DOHH2 (cell line): Measurements from ENCODE around the gene SNHG17.

Experiments used
- EZH2phosphoT487 ChIP-seq: fragments of 200-600 bp; sonication (generic); IDR thresholded peaks from 2 replicates; pipeline ENCODE4 v1.6.1; 2017; ENCODE audit warnings: borderline replicate concordance, mild to moderate bottlenecking, antibody characterized with exemption, low read length, moderate library complexity, mixed read lengths
- TF ChIP-seq, protein P1 (sequence below): fragments of 200-600 bp; sonication (generic); IDR thresholded peaks from one replicate; pipeline ENCODE4 v1.5.1; 2014; ENCODE audit warnings: antibody characterized with exemption, mild to moderate bottlenecking, low read depth, low read length; ENCODE audit not compliant: poor library complexity, severe bottlenecking

GRCh38 chr20:38386851-38387250 lies 48.3 kb downstream of the SNHG17 start:
- TF ChIP-seq, protein P1, sequence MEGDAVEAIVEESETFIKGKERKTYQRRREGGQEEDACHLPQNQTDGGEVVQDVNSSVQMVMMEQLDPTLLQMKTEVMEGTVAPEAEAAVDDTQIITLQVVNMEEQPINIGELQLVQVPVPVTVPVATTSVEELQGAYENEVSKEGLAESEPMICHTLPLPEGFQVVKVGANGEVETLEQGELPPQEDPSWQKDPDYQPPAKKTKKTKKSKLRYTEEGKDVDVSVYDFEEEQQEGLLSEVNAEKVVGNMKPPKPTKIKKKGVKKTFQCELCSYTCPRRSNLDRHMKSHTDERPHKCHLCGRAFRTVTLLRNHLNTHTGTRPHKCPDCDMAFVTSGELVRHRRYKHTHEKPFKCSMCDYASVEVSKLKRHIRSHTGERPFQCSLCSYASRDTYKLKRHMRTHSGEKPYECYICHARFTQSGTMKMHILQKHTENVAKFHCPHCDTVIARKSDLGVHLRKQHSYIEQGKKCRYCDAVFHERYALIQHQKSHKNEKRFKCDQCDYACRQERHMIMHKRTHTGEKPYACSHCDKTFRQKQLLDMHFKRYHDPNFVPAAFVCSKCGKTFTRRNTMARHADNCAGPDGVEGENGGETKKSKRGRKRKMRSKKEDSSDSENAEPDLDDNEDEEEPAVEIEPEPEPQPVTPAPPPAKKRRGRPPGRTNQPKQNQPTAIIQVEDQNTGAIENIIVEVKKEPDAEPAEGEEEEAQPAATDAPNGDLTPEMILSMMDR = no peak
- TF ChIP-seq EZH2phosphoT487 = no peak
